T-cell (primary cell): ENCODE data around the gene NPAS4. TPM values are rescaled to one million over a fixed set of nuclear protein-coding genes. Genes with fewer than 3 reads are reported as not detected.

ENCODE experiments used
- ATAC-seq, 4 experiments: fragments of 200-7000 bp in 3 of 4; fragments of 150-1000 bp in 1 of 4; cut with Tn5 transposase; replicated peaks in 1 of 4; 1 replicate in 3 of 4; 2 replicates in 1 of 4; pipeline ENCODE4 v1.10.0; 2021; ENCODE audit warnings: moderate library complexity in 3 of 4, mild to moderate bottlenecking in 2 of 4, moderate number of reproducible peaks in 1 of 4
- CTCF ChIA-PET, 2 donors: fragments of 300-600 bp; sonication (Branson Sonifier 250); formaldehyde crosslinking; loops; one replicate each; lab custom pipeline; 2022; ENCODE audit warnings: antibody characterized with exemption in 2 of 2; lab: Charles Lee
- POLR2A ChIA-PET, 2 donors: fragments of 300-600 bp; sonication (Branson Sonifier 250); formaldehyde crosslinking; loops; one replicate each; lab custom pipeline; 2022; ENCODE audit warnings: antibody characterized with exemption in 2 of 2; lab: Charles Lee
- DNase-seq, 35 experiments: peaks; one replicate each; pipeline versions ENCODE4 v3.0.0 to v3.0.0-alpha.2; 2013 to 2023
- H3K27ac ChIP-seq: one replicate; pipeline ENCODE4 v1.5.1; 2013; ENCODE audit warnings: low read length
- H3K27me3 ChIP-seq, 2 experiments: replicated peaks in 1 of 2; 1 replicate in 1 of 2; 2 replicates in 1 of 2; pipeline versions ENCODE4 v1.6.1 to v1.7.0; 2013; ENCODE audit warnings: low read length in 1 of 2, mixed read lengths in 1 of 2; ENCODE audit not compliant: control insufficient read depth in 2 of 2, insufficient read depth in 2 of 2; ENCODE audit errors: extremely low read depth in 1 of 2
- H3K36me3 ChIP-seq, 2 donors: 1 replicate in 1 of 2; 2 replicates in 1 of 2; pipeline versions ENCODE4 v1.6.1 to v1.7.0; 2013; ENCODE audit warnings: low read length in 1 of 2; ENCODE audit not compliant: control insufficient read depth in 2 of 2, insufficient read depth in 1 of 2; ENCODE audit errors: extremely low read depth in 1 of 2
- H3K4me1 ChIP-seq, 2 experiments: 1 replicate in 1 of 2; 2 replicates in 1 of 2; pipeline versions ENCODE4 v1.6.1 to v1.7.0; 2013; ENCODE audit warnings: low read length in 2 of 2, mixed read lengths in 1 of 2; ENCODE audit not compliant: insufficient read depth in 2 of 2, control insufficient read depth in 1 of 2; ENCODE audit errors: extremely low read depth in 1 of 2
- H3K4me3 ChIP-seq, 2 donors: 1 replicate in 1 of 2; 2 replicates in 1 of 2; pipeline versions ENCODE4 v1.5.1 to v1.7.0; 2013; ENCODE audit warnings: mild to moderate bottlenecking in 2 of 2, low read length in 1 of 2, moderate library complexity in 1 of 2; ENCODE audit not compliant: control insufficient read depth in 1 of 2; ENCODE audit errors: extremely low read depth in 1 of 2
- H3K9me3 ChIP-seq: 2 replicates; pipeline ENCODE4 v1.7.0; 2013
- H3K27ac Mint-ChIP-seq, 2 donors: one replicate each; pipeline ENCODE4 v1.8.0; 2020 to 2021; ENCODE audit warnings: mild to moderate bottlenecking in 2 of 2, mixed read lengths in 2 of 2
- H3K27me3 Mint-ChIP-seq, 2 donors: one replicate each; pipeline ENCODE4 v1.8.0; 2021 to 2022; ENCODE audit warnings: mixed read lengths in 2 of 2
- H3K36me3 Mint-ChIP-seq: one replicate; pipeline ENCODE4 v1.8.0; 2021; ENCODE audit warnings: mixed read lengths
- H3K4me1 Mint-ChIP-seq, 3 donors: one replicate each; pipeline ENCODE4 v1.8.0; 2020 to 2022; ENCODE audit warnings: mixed read lengths in 3 of 3, mild to moderate bottlenecking in 1 of 3
- H3K4me3 Mint-ChIP-seq, 3 donors: one replicate each; pipeline ENCODE4 v1.8.0; 2020 to 2022; ENCODE audit warnings: mild to moderate bottlenecking in 3 of 3, mixed read lengths in 3 of 3, moderate library complexity in 3 of 3
- H3K9me3 Mint-ChIP-seq, 3 donors: one replicate each; pipeline ENCODE4 v1.8.0; 2020 to 2022; ENCODE audit warnings: mixed read lengths in 3 of 3
- WGBS: methylation state at CpG from one replicate; pipeline ENCODE4 v1.1.5; 2013; ENCODE audit warnings: missing lambda C conversion rate; ENCODE audit not compliant: insufficient coverage; 5-methylcytosine and 5-hydroxymethylcytosine counted together
- total RNA-seq, 35 experiments: library from RNA in 6 of 35; stranded (reverse) in 6 of 35; fragments of 120-200 nt in 1 of 35; gene quantifications; one replicate each; pipeline versions ENCODE4 v1.2.1 to v1.2.4 and lab custom pipeline; 2013 to 2026

The NPAS4 gene
- total RNA-seq, 5 donors from 2014 or later (not counting 1 experiment from before 2014, with no cell fraction given): not detected

- no peak overlapping the region for H3K4me3 ChIP-seq
- ChIA-PET CTCF (interaction anchor here in 1 of 2 donors (0.5 kb wide), 1 partner anchor 328 kb away, joined by 4 read pairs; no protein-coding TSS in a partner anchor), POLR2A (no interaction called here)
- peaks cover 0 to under 1% of the 10 kb centered on the region in 2 experiments for H3K4me1 ChIP-seq
- H3K27ac ChIP-seq: no peak overlapping the region
- no peaks in the 10 kb centered on the region for H3K27me3 ChIP-seq
- no peak for ATAC-seq
- H3K9me3 Mint-ChIP-seq: no peaks in the 10 kb centered on the region
- peaks cover 3 to 11% (median 8%) of the 10 kb centered on the region in 3 donors for H3K4me1 Mint-ChIP-seq
- no peaks in the 10 kb centered on the region for H3K27me3 Mint-ChIP-seq
- WGBS: 90% methylated on average over 15 of the region's 20 CpGs
- peaks cover 0 to 6% of the 10 kb centered on the region in 2 donors for H3K36me3 ChIP-seq
- DNase-seq: no peak
- peaks cover 8% of the 10 kb centered on the region for H3K36me3 Mint-ChIP-seq
- H3K9me3 ChIP-seq: no peaks in the 10 kb centered on the region
- H3K27ac Mint-ChIP-seq: no peak overlapping the region
- no peak overlapping the region for H3K4me3 Mint-ChIP-seq
Measured at GRCh38 chr11:66473608-66474515, 53.0 kb downstream of the NPAS4 start.

- H3K4me1 Mint-ChIP-seq: peaks cover 13 to 20% (median 17%) of the 10 kb centered on the region in 3 donors
- POLR2A ChIA-PET: no interaction called here
Measured at GRCh38 chr11:66475349-66476172, 54.7 kb downstream of the NPAS4 start.

More at GRCh38 chr11:66475349-66476172, 54.7 kb downstream of the NPAS4 start:
- Mint-ChIP-seq H3K27ac (no peak overlapping the region), H3K27me3 (no peaks in the 10 kb centered on the region), H3K4me3 (no peak overlapping the region), H3K36me3 (peaks cover 3% of the 10 kb centered on the region), H3K9me3 (no peaks in the 10 kb centered on the region)
- H3K4me1 ChIP-seq: peaks cover under 1 to 15% of the 10 kb centered on the region in 2 experiments
- no peaks in the 10 kb centered on the region for H3K27me3 ChIP-seq
- CTCF ChIA-PET: no interaction called here
- ATAC-seq (no peak), DNase-seq (no peak)
- no peak overlapping the region for H3K4me3 ChIP-seq
- 95% methylated on average over 44 of the region's 44 CpGs for WGBS
- H3K27ac ChIP-seq: no peak overlapping the region
- no peaks in the 10 kb centered on the region for H3K9me3 ChIP-seq
- H3K36me3 ChIP-seq: peaks cover 0 to 6% of the 10 kb centered on the region in 2 donors

Other genes with a start within 250 kb of the NPAS4 start
- gene KLC2, start 163.3 kb upstream of the NPAS4 start, total RNA-seq: 10 to 100 TPM; 36.9 to 52.9 (median 43.9) TPM
- gene RAB1B, start 152.4 kb upstream of the NPAS4 start, total RNA-seq: 10 to 100 TPM; 60.7 to 98.8 (median 95.2) TPM
- gene CNIH2, start 142.9 kb upstream of the NPAS4 start, total RNA-seq: 1 to 10 TPM; 1.9 to 9.9 (median 2.7) TPM
- gene YIF1A, start 131.9 kb upstream of the NPAS4 start, total RNA-seq: 10 to 100 TPM; 24.5 to 63.3 (median 56.9) TPM
- gene TMEM151A, start 129.1 kb upstream of the NPAS4 start, total RNA-seq: under 1 TPM in 4 of 5 donors, not detected in 1; 0.19 to 0.33 (median 0.23) TPM
- 10 to 100 TPM in 2 of 5 donors, 1 to 10 TPM in 3; 2.5 to 14.7 (median 8.7) TPM for gene CD248, start 104.0 kb upstream of the NPAS4 start, total RNA-seq
- gene RIN1, start 84.6 kb upstream of the NPAS4 start, total RNA-seq: 10 to 100 TPM in 2 of 5 donors, 1 to 10 TPM in 3; 5.0 to 11.7 (median 8.3) TPM
- 10 to 100 TPM; 42.9 to 58.8 (median 54.8) TPM for gene BRMS1, start 75.9 kb upstream of the NPAS4 start, total RNA-seq
- gene B4GAT1, start 73.4 kb upstream of the NPAS4 start, total RNA-seq: 1 to 10 TPM; 4.0 to 9.2 (median 7.9) TPM
- gene SLC29A2, start 49.3 kb upstream of the NPAS4 start, total RNA-seq: 10 to 100 TPM in 3 of 5 donors, 1 to 10 TPM in 2; 8.5 to 14.7 (median 14.4) TPM
- gene MRPL11, start 17.8 kb downstream of the NPAS4 start, total RNA-seq: 10 to 100 TPM; 23.5 to 29.4 (median 27.2) TPM
- gene PELI3, start 45.9 kb downstream of the NPAS4 start, total RNA-seq: 10 to 100 TPM; 12.9 to 22.0 (median 13.8) TPM
- 10 to 100 TPM; 20.7 to 34.6 (median 29.5) TPM for gene DPP3, start 59.4 kb downstream of the NPAS4 start, total RNA-seq
- gene BBS1, start 89.6 kb downstream of the NPAS4 start, total RNA-seq: 10 to 100 TPM; 17.0 to 41.6 (median 34.9) TPM
- 10 to 100 TPM; 17.2 to 25.7 (median 23.5) TPM for gene ZDHHC24, start 125.0 kb downstream of the NPAS4 start, total RNA-seq
- gene ACTN3, start 125.9 kb downstream of the NPAS4 start, total RNA-seq: under 1 TPM; 0.18 to 0.30 (median 0.23) TPM
- gene CTSF, start 147.6 kb downstream of the NPAS4 start, total RNA-seq: 10 to 100 TPM; 18.2 to 39.3 (median 30.4) TPM
- gene CCDC87, start 172.0 kb downstream of the NPAS4 start, total RNA-seq: under 1 TPM; 0.10 to 0.65 (median 0.32) TPM
- 10 to 100 TPM; 32.3 to 69.5 (median 58.3) TPM for gene CCS, start 172.2 kb downstream of the NPAS4 start, total RNA-seq
- gene RBM14, start 195.6 kb downstream of the NPAS4 start, total RNA-seq: 100 to 1,000 TPM; 176 to 382 (median 191) TPM
- gene RBM4, start 217.7 kb downstream of the NPAS4 start, total RNA-seq: 100 to 1,000 TPM; 163 to 233 (median 181) TPM